Measurements from ENCODE around the gene TPP2.
A peak's percentile ranks its signal among the peaks of the same experiment; 100 is the strongest.

TPP2 gene

DNA sequence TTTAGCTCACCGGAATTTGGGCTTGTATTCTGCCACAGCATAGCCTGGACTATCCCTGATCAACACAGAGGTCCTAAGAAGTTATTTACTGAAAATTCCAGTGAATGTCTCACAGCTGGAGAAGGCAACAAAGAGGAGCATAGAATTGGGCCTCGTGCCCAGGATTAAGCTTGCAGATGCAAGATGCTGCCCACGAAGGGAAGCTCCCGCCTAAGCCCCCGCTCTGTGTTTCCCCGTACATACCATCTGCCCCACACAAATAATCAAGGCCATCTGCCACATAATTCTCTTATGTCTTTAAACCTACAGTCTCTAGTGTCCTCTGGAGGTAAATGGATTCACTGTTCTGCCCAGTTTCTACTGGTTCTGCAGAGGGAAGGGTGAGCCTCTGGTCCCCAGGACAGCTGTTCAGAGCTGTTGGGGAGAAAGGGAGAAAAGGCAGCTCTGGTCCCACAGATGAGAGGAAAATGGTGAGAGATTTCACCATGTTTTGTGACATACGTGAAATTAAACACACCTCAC lies 7.4 kb upstream of the TPP2 start:
- no peak overlapping the region for H3K27ac ChIP-seq (ENCODE audit: poor library complexity, severe bottlenecking)
- H3K36me3 ChIP-seq (ENCODE audit: low read depth), result no peaks in the 10 kb centered on the region
- H3K4me1 ChIP-seq (ENCODE audit: insufficient read depth, poor library complexity, severe bottlenecking), result peaks cover 14% of the 10 kb centered on the region
- ATAC-seq (ENCODE audit: low read depth) (no peak), DNase-seq (ENCODE audit: low spot score) (no peak)
- H3K4me3 ChIP-seq (ENCODE audit: severe bottlenecking), result no peak overlapping the region
- TF ChIP-seq, protein P1, sequence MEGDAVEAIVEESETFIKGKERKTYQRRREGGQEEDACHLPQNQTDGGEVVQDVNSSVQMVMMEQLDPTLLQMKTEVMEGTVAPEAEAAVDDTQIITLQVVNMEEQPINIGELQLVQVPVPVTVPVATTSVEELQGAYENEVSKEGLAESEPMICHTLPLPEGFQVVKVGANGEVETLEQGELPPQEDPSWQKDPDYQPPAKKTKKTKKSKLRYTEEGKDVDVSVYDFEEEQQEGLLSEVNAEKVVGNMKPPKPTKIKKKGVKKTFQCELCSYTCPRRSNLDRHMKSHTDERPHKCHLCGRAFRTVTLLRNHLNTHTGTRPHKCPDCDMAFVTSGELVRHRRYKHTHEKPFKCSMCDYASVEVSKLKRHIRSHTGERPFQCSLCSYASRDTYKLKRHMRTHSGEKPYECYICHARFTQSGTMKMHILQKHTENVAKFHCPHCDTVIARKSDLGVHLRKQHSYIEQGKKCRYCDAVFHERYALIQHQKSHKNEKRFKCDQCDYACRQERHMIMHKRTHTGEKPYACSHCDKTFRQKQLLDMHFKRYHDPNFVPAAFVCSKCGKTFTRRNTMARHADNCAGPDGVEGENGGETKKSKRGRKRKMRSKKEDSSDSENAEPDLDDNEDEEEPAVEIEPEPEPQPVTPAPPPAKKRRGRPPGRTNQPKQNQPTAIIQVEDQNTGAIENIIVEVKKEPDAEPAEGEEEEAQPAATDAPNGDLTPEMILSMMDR (IDR thresholded peaks at IDR 0.05; ENCODE audit: poor library complexity, severe bottlenecking), result no peak
- H3K9me3 ChIP-seq (ENCODE audit: severe bottlenecking), result no peaks in the 10 kb centered on the region
- H3K27me3 ChIP-seq (ENCODE audit: insufficient read depth, poor library complexity, severe bottlenecking), result no peaks in the 10 kb centered on the region

DNA sequence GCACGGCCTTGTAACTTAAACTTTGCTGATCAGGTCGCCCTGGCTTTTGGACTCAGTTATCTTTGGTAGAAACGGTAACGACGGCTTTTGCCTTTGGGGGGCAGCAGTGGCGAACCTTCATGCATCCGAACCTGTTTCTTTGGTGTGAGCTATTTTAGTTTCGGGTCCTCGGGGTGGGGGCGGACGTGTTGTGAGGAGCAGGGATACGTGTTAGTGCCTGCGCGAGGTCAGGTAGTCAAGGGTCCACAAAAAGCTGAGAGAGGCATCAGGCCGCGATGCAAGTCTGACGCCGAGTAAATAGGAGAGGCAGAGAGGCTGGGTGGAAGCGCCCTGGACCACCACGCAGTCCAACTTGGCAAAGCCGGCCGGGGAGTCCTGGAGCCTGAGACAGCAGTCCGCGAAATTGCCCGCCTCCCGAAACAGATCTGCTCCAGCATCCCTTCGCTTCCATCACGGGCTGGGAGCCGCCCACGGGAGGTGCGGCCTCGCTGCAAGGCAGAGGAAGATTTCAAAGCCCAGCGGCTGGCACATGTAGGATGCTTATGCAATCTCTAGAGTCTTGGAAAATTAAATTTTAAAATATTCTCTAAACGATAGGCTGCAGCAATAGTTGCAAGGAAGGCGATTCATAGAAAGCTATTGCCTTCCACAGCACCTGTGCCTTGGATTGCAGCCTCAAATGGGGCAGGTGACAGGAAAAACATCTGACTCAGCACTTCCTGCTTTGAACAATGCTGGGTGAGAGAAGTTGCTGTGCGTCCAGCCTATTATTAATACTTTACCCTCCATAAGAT lies 4.6 kb upstream of the TPP2 start:
- Histone ChIP-seq H3K27me3 (ENCODE audit: insufficient read depth, poor library complexity, severe bottlenecking) (no peaks in the 10 kb centered on the region), H3K9me3 (ENCODE audit: severe bottlenecking) (no peaks in the 10 kb centered on the region), H3K4me1 (ENCODE audit: insufficient read depth, poor library complexity, severe bottlenecking) (peaks cover 7% of the 10 kb centered on the region), H3K27ac (ENCODE audit: poor library complexity, severe bottlenecking) (peak overlapping the region; percentile 13), H3K36me3 (ENCODE audit: low read depth) (no peaks in the 10 kb centered on the region), H3K4me3 (ENCODE audit: severe bottlenecking) (peak overlapping the region; percentile 39)
- DNase-seq (ENCODE audit: low spot score) (peak; percentile 73), ATAC-seq (ENCODE audit: low read depth) (peak; percentile 50)
- TF ChIP-seq, protein P1 (IDR thresholded peaks at IDR 0.05; ENCODE audit: poor library complexity, severe bottlenecking), result peak; percentile 87

DNA sequence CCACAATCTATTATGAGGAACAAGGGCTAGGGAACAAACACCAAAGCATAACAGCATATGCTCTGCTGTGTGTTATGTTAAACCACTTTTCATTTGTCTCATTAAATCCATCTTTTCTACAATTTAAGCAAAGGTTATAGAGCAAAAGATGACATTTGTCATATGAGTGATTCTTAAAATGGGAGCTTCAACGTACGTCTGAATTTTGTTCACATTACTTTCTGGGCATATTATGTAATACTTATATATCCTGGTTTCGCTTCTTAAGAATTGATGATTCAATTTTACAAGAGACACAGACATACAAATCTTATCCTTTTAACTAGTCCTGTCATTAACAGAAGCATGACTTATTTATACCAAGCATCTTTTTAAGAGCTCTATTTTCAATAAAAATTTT lies 3.3 kb upstream of the TPP2 start:
- no peak overlapping the region for H3K4me3 ChIP-seq (ENCODE audit: severe bottlenecking)
- H3K9me3 ChIP-seq (ENCODE audit: severe bottlenecking), result no peaks in the 10 kb centered on the region
- TF ChIP-seq, protein P1 (IDR thresholded peaks at IDR 0.05; ENCODE audit: poor library complexity, severe bottlenecking), result no peak
- H3K36me3 ChIP-seq (ENCODE audit: low read depth), result no peaks in the 10 kb centered on the region
- H3K27me3 ChIP-seq (ENCODE audit: insufficient read depth, poor library complexity, severe bottlenecking), result no peaks in the 10 kb centered on the region
- H3K4me1 ChIP-seq (ENCODE audit: insufficient read depth, poor library complexity, severe bottlenecking), result peaks cover 8% of the 10 kb centered on the region
- DNase-seq (ENCODE audit: low spot score) (no peak), ATAC-seq (ENCODE audit: low read depth) (no peak)
- H3K27ac ChIP-seq (ENCODE audit: poor library complexity, severe bottlenecking), result no peak overlapping the region

DNA sequence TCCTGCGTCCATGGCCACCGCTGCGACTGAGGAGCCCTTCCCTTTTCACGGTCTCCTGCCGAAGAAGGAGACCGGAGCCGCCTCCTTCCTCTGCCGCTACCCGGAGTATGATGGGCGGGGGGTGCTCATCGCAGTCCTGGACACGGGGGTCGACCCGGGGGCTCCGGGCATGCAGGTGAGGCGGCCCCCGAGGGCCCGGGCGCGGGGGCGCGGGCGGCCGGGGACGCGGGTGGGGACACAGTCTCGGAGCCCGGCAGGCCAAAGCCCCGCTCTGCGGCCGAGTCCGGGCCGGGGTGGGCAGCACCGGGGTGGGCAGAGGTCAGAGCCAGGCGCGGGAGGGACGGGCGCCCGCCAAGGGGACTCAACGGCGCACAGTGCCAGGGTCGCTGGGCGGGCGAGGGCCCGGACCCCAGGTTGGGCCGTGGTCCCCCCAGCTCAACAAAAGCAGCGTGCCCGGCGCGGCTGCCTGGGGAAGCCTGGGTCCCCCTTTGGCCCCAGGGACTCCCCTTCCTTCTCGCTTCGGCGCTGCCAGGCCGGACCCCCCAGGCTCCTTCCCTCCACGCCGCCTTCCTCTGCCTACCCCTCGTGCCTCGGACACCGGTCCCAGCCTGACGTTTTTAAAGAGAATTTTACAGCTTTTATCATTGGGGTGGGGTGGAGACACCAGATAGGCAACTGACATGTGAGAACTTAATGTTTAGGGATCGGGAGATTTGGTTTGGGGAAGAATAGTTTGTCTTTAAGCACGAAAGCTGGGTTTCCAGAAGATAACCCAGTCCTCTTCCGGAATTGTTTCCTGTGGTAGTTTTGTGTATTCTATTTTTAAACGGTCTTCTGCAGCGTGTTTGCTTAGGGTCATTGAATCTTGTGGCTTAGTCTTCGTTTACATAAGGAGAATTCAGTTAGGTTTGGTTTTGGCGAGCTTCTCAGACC lies 509 bp downstream of the TPP2 start:
- H3K4me1 ChIP-seq (ENCODE audit: insufficient read depth, poor library complexity, severe bottlenecking), result peaks cover 15% of the 10 kb centered on the region
- peaks cover 8% of the 10 kb centered on the region for H3K36me3 ChIP-seq (ENCODE audit: low read depth)
- peak overlapping the region; percentile 77 for H3K27ac ChIP-seq (ENCODE audit: poor library complexity, severe bottlenecking)
- peak; percentile 12 for ATAC-seq (ENCODE audit: low read depth)
- H3K4me3 ChIP-seq (ENCODE audit: severe bottlenecking), result peak overlapping the region; percentile 66
- H3K27me3 ChIP-seq (ENCODE audit: insufficient read depth, poor library complexity, severe bottlenecking), result no peaks in the 10 kb centered on the region
- no peak for DNase-seq (ENCODE audit: low spot score)
- H3K9me3 ChIP-seq (ENCODE audit: severe bottlenecking), result no peaks in the 10 kb centered on the region
- TF ChIP-seq, protein P1 (IDR thresholded peaks at IDR 0.05; ENCODE audit: poor library complexity, severe bottlenecking), result no peak
